Ovary (tissue), 3 donors: ENCODE measurements around the gene AQP10.

Experiments
- EP300 ChIP-seq: sonication (generic); formaldehyde crosslinking; IDR thresholded peaks from one replicate; pipeline ENCODE4 v1.6.1; 2017; ENCODE audit warnings: antibody characterized with exemption
- POLR2A ChIP-seq: fragments of 450-650 bp; IDR thresholded peaks from one replicate; pipeline ENCODE4 v1.6.1; 2017; ENCODE audit warnings: antibody characterized with exemption, mild to moderate bottlenecking, moderate library complexity
- TF ChIP-seq, protein P1 (sequence below), 3 donors: fragments of 450-650 bp in 2 of 3; fragments of 200-600 bp in 1 of 3; IDR thresholded peaks; one replicate each; pipeline versions ENCODE4 v1.5.1 to v1.8.0; 2016 to 2022; ENCODE audit warnings: antibody characterized with exemption in 3 of 3, mild to moderate bottlenecking in 1 of 3
- donor health status: DM: no; HTN: no; CAD: no.

DNA sequence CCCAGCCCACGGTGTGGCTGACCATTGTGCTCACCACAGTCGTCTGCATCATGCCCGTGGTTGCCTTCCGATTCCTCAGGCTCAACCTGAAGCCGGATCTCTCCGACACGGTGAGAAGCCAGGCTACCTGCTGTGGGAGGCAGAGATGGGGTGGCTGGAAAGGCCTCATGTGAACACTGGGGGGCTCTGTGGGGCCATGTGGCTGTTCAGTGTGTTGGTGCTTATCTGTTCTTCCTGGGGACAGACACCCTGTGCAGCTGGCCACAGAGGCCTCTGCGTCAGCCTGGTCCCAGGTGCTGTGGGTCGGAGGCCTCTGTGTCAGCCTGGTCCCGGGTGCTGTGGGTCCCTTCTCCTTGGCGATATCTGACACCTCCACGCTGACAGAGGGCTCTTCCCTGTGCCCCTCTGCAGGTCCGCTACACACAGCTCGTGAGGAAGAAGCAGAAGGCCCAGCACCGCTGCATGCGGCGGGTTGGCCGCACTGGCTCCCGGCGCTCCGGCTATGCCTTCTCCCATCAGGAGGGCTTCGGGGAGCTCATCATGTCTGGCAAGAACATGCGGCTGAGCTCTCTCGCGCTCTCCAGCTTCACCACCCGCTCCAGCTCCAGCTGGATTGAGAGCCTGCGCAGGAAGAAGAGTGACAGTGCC lies 27.7 kb downstream of the AQP10 start:
- TF ChIP-seq, protein P1, sequence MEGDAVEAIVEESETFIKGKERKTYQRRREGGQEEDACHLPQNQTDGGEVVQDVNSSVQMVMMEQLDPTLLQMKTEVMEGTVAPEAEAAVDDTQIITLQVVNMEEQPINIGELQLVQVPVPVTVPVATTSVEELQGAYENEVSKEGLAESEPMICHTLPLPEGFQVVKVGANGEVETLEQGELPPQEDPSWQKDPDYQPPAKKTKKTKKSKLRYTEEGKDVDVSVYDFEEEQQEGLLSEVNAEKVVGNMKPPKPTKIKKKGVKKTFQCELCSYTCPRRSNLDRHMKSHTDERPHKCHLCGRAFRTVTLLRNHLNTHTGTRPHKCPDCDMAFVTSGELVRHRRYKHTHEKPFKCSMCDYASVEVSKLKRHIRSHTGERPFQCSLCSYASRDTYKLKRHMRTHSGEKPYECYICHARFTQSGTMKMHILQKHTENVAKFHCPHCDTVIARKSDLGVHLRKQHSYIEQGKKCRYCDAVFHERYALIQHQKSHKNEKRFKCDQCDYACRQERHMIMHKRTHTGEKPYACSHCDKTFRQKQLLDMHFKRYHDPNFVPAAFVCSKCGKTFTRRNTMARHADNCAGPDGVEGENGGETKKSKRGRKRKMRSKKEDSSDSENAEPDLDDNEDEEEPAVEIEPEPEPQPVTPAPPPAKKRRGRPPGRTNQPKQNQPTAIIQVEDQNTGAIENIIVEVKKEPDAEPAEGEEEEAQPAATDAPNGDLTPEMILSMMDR (IDR thresholded peaks at IDR 0.05): no peak
- TF ChIP-seq EP300: no peak
- no peak for TF ChIP-seq POLR2A
